Measurements from ENCODE around the gene CRY2. TPM values are rescaled to one million over a fixed set of nuclear protein-coding genes. Genes with fewer than 3 reads are reported as not detected.
"Not testable (repeated sequence)": the region's sequence is repeated elsewhere in the genome, so short reads cannot be mapped to it uniquely, and the experiment has no call there.

Gene CRY2
- total and polyA plus RNA-seq, 12 donors: 14.7 to 57.4 (median 28.8) TPM

- Histone ChIP-seq H3K4me3 (no peak overlapping the region), H3K36me3 (replicated peaks in 1 of 2) (peaks cover 0 to 17% of the 10 kb centered on the region in 2 donors), H3K9me3 (replicated peaks in 1 of 3) (no peaks in the 10 kb centered on the region), H3K4me1 (replicated peaks in 1 of 2) (peaks cover 20 to 29% of the 10 kb centered on the region in 2 donors), H3K27me3 (no peaks in the 10 kb centered on the region), H3K27ac (no peak overlapping the region)
- DNase-seq: no peak
- TF ChIP-seq CTCF (IDR thresholded peaks at IDR 0.05) (no peak), POLR2A (IDR thresholded peaks at IDR 0.05) (no peak)
- intact Hi-C loops (cut with DNase I): no loop called here
- WGBS, 4 donors: 74 to 86% (median 84%) methylated on average over 7 of the region's 7 CpGs
Observed at GRCh38 chr11:45806937-45807791, 40.1 kb upstream of the CRY2 start.

- intact Hi-C loops (cut with DNase I): no loop called here
- Histone ChIP-seq H3K4me1 (replicated peaks in 1 of 2) (peaks cover 20 to 29% of the 10 kb centered on the region in 2 donors), H3K27me3 (no peaks in the 10 kb centered on the region), H3K27ac (no peak overlapping the region), H3K9me3 (replicated peaks in 1 of 3) (no peaks in the 10 kb centered on the region), H3K4me3 (no peak overlapping the region), H3K36me3 (replicated peaks in 1 of 2) (peaks cover 0 to 19% of the 10 kb centered on the region in 2 donors)
- 82 to 91% (median 89%) methylated on average over 3 to 4 of the region's 4 CpGs for WGBS, 4 donors
- peak in 1 of 7 donors; percentile 18 for DNase-seq
- TF ChIP-seq CTCF (IDR thresholded peaks at IDR 0.05) (no peak), POLR2A (IDR thresholded peaks at IDR 0.05) (no peak)
Observed at GRCh38 chr11:45807792-45808238, 39.5 kb upstream of the CRY2 start.

- H3K9me3 ChIP-seq (replicated peaks in 1 of 3); intact Hi-C loops (cut with DNase I); H3K27ac ChIP-seq; DNase-seq; H3K4me3 ChIP-seq; H3K27me3 ChIP-seq: not testable (repeated sequence)
- 95 to 100% (median 98%) methylated on average over 4 to 6 of the region's 6 CpGs for WGBS, 4 donors
- Histone ChIP-seq H3K4me1 (replicated peaks in 1 of 2) (peaks cover 20 to 29% of the 10 kb centered on the region in 2 donors), H3K36me3 (replicated peaks in 1 of 2) (peaks cover 0 to 19% of the 10 kb centered on the region in 2 donors)
Observed at GRCh38 chr11:45808427-45808826, 38.8 kb upstream of the CRY2 start.

GRCh38 chr11:45809456-45810395 is 37.5 kb upstream of the CRY2 start:
- TF ChIP-seq CTCF (IDR thresholded peaks at IDR 0.05) (no peak), POLR2A (IDR thresholded peaks at IDR 0.05) (no peak)
- DNase-seq: peak in 1 of 7 donors; percentile 48
- no peak overlapping the region for H3K27ac ChIP-seq
- H3K4me3 ChIP-seq: no peak overlapping the region
- 77 to 89% (median 82%) methylated on average over 11 of the region's 11 CpGs for WGBS, 4 donors
- H3K36me3 ChIP-seq (replicated peaks in 1 of 2): peaks cover 0 to 19% of the 10 kb centered on the region in 2 donors
- H3K4me1 ChIP-seq (replicated peaks in 1 of 2): peaks cover 20 to 29% of the 10 kb centered on the region in 2 donors
- intact Hi-C loops (cut with DNase I): no loop called here
- no peaks in the 10 kb centered on the region for H3K27me3 ChIP-seq
- no peaks in the 10 kb centered on the region for H3K9me3 ChIP-seq (replicated peaks in 1 of 3)
